Measurements from ENCODE around the gene RPL18A. TPM values are rescaled to one million over a fixed set of nuclear protein-coding genes. Genes with fewer than 3 reads are reported as not detected.
"Not testable (repeated sequence)": the region's sequence is repeated elsewhere in the genome, so short reads cannot be mapped to it uniquely, and the experiment has no call there.

RPL18A gene
- total and polyA plus RNA-seq, 12 donors: 345 to 2,121 (median 1,380) TPM

DNA sequence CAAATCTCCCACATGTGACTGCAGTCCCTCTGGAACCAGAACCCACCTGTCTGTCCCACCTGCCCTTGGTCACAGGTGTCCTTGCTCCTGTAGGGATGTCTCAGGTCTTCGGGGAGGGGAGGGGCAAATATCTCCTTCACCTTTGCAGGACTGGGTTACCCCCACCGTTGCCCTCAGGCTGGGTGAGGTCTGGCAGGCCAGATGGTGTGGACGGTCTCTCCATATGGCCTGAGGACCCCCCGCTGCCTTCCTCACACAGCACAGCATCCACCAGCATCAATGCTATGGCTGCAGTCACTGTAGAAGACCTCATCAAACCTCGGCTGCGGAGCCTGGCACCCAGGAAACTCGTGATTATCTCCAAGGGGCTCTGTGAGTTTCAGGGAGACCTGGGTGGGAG lies 22.0 kb downstream of the RPL18A start:
- DNase-seq: no peak
- WGBS, 4 donors: 67 to 80% (median 69%) methylated on average over 1 to 7 of the region's 7 CpGs; no CpG with 5 or more reads in 1 of the 4 donors

DNA sequence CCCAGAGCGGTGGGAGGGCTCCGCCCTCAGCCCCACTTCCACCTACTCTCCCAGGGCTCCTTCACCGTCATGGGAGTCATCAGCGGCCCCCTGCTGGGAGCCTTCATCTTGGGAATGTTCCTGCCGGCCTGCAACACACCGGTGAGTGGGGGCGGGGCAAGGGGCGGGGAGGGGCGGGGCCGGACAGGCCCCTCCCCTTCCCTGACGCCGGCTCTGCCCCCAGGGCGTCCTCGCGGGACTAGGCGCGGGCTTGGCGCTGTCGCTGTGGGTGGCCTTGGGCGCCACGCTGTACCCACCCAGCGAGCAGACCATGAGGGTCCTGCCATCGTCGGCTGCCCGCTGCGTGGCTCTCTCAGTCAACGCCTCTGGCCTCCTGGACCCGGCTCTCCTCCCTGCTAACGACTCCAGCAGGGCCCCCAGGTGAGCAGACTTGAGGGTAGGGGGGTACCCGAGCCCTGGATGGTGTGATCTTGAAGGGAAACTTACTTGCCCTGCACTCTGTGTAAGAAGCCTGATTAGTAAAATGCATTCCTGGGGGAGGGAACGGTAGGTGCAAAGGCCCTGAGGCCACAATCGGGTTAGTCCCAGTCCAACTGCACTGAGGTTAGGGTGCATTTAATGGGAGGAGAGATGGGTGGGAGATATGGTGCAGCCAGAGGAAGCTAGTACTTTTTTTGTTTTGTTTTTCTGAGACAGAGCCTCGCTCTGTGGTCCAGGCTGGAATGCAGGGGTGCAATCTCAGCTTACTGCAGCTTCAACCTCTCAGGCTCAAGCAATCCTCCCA lies 24.1 kb downstream of the RPL18A start:
- 63 to 84% (median 65%) methylated on average over 11 to 33 of the region's 33 CpGs for WGBS, 4 donors
- H3K27ac ChIP-seq: no peak overlapping the region
- intact Hi-C loops (cut with DNase I): no loop called here
- no peak overlapping the region for H3K4me3 ChIP-seq
- no peaks in the 10 kb centered on the region for H3K4me1 ChIP-seq (replicated peaks in 1 of 2)
- no peaks in the 10 kb centered on the region for H3K36me3 ChIP-seq (replicated peaks in 1 of 2)
- TF ChIP-seq, protein P1, sequence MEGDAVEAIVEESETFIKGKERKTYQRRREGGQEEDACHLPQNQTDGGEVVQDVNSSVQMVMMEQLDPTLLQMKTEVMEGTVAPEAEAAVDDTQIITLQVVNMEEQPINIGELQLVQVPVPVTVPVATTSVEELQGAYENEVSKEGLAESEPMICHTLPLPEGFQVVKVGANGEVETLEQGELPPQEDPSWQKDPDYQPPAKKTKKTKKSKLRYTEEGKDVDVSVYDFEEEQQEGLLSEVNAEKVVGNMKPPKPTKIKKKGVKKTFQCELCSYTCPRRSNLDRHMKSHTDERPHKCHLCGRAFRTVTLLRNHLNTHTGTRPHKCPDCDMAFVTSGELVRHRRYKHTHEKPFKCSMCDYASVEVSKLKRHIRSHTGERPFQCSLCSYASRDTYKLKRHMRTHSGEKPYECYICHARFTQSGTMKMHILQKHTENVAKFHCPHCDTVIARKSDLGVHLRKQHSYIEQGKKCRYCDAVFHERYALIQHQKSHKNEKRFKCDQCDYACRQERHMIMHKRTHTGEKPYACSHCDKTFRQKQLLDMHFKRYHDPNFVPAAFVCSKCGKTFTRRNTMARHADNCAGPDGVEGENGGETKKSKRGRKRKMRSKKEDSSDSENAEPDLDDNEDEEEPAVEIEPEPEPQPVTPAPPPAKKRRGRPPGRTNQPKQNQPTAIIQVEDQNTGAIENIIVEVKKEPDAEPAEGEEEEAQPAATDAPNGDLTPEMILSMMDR (IDR thresholded peaks at IDR 0.05): no peak
- TF ChIP-seq POLR2A (IDR thresholded peaks at IDR 0.05): no peak
- H3K9me3 ChIP-seq (replicated peaks in 1 of 3): no peaks in the 10 kb centered on the region
- no peaks in the 10 kb centered on the region for H3K27me3 ChIP-seq
- no peak for DNase-seq

More for the DNA sequence above, 22.0 kb downstream of the RPL18A start:
- no peaks in the 10 kb centered on the region for H3K9me3 ChIP-seq (replicated peaks in 1 of 3)
- H3K27ac ChIP-seq: no peak overlapping the region
- H3K4me1 ChIP-seq (replicated peaks in 1 of 2): no peaks in the 10 kb centered on the region
- intact Hi-C loops (cut with DNase I): no loop called here
- TF ChIP-seq, protein P1 (IDR thresholded peaks at IDR 0.05): no peak
- TF ChIP-seq POLR2A (IDR thresholded peaks at IDR 0.05): no peak
- H3K27me3 ChIP-seq: no peaks in the 10 kb centered on the region
- no peak overlapping the region for H3K4me3 ChIP-seq
- no peaks in the 10 kb centered on the region for H3K36me3 ChIP-seq (replicated peaks in 1 of 2)

DNA sequence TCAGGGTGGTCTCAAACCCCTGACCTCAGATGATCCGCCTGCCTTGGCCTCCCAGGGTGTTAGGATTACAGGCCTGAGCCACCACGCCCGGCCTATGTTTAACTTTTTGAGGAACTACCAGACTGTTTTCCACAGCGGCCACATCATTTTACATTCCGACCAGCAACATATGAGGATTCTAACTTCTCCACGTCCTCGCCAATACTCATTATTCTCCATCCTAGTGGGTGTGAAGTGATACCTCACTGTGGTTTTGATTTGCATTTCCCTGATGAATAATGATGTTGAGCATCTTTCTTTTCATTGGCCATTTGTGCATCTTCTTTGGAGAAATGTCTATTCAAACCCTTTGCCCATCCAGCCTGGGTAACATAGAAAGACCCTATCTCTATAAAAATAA lies 26.8 kb downstream of the RPL18A start:
- H3K27ac ChIP-seq: no peak overlapping the region
- no peaks in the 10 kb centered on the region for H3K4me1 ChIP-seq (replicated peaks in 1 of 2)
- H3K4me3 ChIP-seq: no peak overlapping the region
- DNase-seq: no peak
- intact Hi-C loops (cut with DNase I): no loop called here
- 63 to 72% (median 67%) methylated on average over 7 of the region's 7 CpGs for WGBS, 4 donors
- no peaks in the 10 kb centered on the region for H3K36me3 ChIP-seq (replicated peaks in 1 of 2)
- H3K9me3 ChIP-seq (replicated peaks in 1 of 3): no peaks in the 10 kb centered on the region
- TF ChIP-seq POLR2A (IDR thresholded peaks at IDR 0.05): no peak
- TF ChIP-seq, protein P1 (IDR thresholded peaks at IDR 0.05): no peak
- H3K27me3 ChIP-seq: no peaks in the 10 kb centered on the region

- H3K4me3 ChIP-seq; H3K9me3 ChIP-seq (replicated peaks in 1 of 3); H3K36me3 ChIP-seq (replicated peaks in 1 of 2); H3K4me1 ChIP-seq (replicated peaks in 1 of 2); DNase-seq; H3K27ac ChIP-seq; H3K27me3 ChIP-seq; intact Hi-C loops (cut with DNase I): not testable (repeated sequence)
- WGBS, 4 donors: 61 to 74% (median 70%) methylated on average over 4 of the region's 4 CpGs
These were observed 27.5 kb downstream of the RPL18A start for GRCh38 chr19:17887221-17887620.

- Histone ChIP-seq H3K27ac (no peak overlapping the region), H3K9me3 (replicated peaks in 1 of 3) (no peaks in the 10 kb centered on the region), H3K4me3 (no peak overlapping the region), H3K4me1 (replicated peaks in 1 of 2) (no peaks in the 10 kb centered on the region), H3K36me3 (replicated peaks in 1 of 2) (no peaks in the 10 kb centered on the region), H3K27me3 (no peaks in the 10 kb centered on the region)
- WGBS, 4 donors: 42 to 55% (median 49%) methylated on average over 4 to 7 of the region's 7 CpGs
- TF ChIP-seq, protein P1 (IDR thresholded peaks at IDR 0.05): no peak
- no peak for TF ChIP-seq POLR2A (IDR thresholded peaks at IDR 0.05)
- intact Hi-C loops (cut with DNase I): no loop called here
- no peak for DNase-seq
These were observed 28.6 kb downstream of the RPL18A start for GRCh38 chr19:17888260-17888659.
